ENCODE results near the gene SH2D7. TPM values are rescaled to one million over a fixed set of nuclear protein-coding genes. Genes with fewer than 3 reads are reported as not detected.

SH2D7 gene
- total RNA-seq = not detected

GRCh38 chr15:78092261-78093041 lies at the start of gene SH2D7:
SH2D7 (plus strand) TSS chr15:78092561; CDS start chr15:78092585, 24 bp downstream.

GRCh38 chr15:78077053-78077870 lies 15.1 kb upstream of the SH2D7 start, which contains the start of gene TBC1D2B:
TBC1D2B (minus strand) TSS chr15:78077711; CDS start chr15:78077652, 59 bp downstream.

GRCh38 chr15:78131295-78132061 lies 39.1 kb downstream of the SH2D7 start, which contains the start of gene CIB2:
CIB2 (minus strand) TSS chr15:78131445; CDS start chr15:78131215, 230 bp downstream.

GRCh38 chr15:78149068-78149804 lies 56.9 kb downstream of the SH2D7 start, which contains the start of gene IDH3A:
IDH3A (plus strand) TSS chr15:78149362; CDS start chr15:78149404, 42 bp downstream.

Small RNA genes within 50 kb of the gene (small RNA-seq; reads per million reads assigned to genes)
- gene RF00092 (ENCODE audit: low replicate concordance) = not detected

Other genes with a start within 250 kb of the SH2D7 start
- 22.8 TPM for gene TBC1D2B, start 14.8 kb upstream of the SH2D7 start, total RNA-seq
- gene CIB2, start 38.9 kb downstream of the SH2D7 start, total RNA-seq = 18.8 TPM
- 45.4 TPM for gene IDH3A, start 56.8 kb downstream of the SH2D7 start, total RNA-seq
- gene ACSBG1, start 142.0 kb downstream of the SH2D7 start, total RNA-seq = 4.1 TPM
- 50.1 TPM for gene DNAJA4, start 172.0 kb downstream of the SH2D7 start, total RNA-seq
- 79.5 TPM for gene SKIC8, start 207.0 kb downstream of the SH2D7 start, total RNA-seq
- 5.3 TPM for gene CRABP1, start 247.8 kb downstream of the SH2D7 start, total RNA-seq